DMS114 treated with DMSO at 0.1 percent for 48 hours (cell line): ENCODE data around the gene CCDC85A.

Source experiments
- DNase-seq: peaks from one replicate; lab custom pipeline; 2025; ENCODE audit not compliant: unreplicated experiment; lab: John Stamatoyannopoulos, UW

The CCDC85A gene

DNA sequence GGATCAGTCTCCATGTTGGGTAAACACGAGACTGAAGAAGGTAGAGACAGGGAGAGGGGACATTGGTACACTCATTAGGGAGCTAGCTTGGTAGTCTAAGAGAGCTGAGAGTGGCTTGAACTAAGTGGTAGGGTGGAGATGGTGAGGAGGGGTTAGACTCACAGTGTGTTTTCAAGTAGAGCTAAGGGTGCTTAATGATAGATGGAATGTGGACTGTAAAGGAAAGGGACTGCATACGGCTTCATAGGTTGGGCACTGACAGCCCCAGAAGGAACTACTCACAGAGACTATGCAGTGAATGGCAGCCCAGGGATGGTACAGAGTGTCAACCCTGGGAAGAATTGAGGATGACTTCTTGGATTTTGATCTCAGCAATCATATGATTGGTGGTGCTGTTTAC is 178.1 kb downstream of the CCDC85A start:
- DNase-seq, result no peak

DNA sequence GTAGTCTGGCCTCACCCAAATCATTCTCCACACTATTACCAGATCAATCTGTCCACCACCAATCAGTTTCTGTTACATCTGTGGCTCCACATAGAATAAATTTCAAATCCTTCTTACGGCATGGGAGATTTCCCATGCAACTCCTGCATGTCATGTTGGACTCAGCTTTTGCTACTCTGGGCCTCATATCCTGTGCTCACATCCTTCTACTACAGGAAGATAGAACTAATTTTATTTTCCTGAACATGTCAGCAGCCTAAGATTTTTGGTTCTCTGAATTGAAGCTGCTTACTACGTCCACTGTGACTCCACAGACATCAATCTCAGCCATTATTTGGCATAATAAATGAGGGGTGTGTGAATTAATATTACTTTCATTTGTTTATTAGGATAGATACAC is 181.1 kb downstream of the CCDC85A start:
- DNase-seq, result no peak

DNA sequence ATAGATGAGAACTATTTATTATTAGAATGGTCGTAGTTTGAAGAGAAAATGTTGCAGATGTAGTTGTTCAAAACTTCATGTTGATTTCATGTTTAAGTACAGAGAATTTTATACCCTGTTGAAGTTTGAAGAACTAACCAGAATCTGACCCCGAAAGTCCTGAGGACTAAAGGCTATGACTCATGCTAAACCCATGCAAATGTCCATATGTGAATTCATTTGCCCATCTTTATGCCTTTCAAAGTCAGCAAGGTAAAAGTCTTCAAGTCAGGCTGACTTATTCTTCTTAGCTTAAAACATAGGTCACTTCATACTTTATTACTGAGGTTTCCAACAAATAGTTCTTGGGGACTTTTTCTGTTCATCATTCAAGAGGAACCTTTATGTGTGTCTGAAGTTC is 185.5 kb downstream of the CCDC85A start:
- no peak for DNase-seq

DNA sequence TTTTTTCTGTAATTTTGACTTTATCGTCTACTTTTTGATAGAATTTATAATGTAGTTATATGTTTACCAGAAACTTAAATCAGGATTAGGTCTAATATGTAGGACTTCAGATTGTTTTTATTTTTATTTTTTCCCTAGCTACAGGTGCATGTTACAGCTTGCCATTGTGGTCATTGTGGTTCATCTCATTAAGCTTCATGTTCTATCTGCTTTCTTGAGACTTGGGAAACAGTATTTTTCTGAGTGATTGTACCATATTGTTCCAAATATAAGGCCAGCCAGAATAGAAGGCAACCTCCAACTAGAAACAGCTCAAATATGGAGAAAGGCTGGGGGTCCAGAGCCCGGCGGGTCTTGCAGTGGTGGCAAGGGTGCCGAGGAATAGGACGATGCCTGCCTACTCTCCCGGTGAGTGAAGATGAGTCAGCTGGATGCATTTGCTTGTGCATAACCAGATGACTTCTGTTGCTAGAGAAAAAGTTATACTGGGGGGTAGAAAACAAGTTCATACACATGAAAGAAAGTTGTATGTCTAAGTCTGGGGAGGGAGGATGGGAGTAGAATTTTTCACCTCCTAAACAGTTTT is 188.4 kb downstream of the CCDC85A start:
- DNase-seq, result no peak

DNA sequence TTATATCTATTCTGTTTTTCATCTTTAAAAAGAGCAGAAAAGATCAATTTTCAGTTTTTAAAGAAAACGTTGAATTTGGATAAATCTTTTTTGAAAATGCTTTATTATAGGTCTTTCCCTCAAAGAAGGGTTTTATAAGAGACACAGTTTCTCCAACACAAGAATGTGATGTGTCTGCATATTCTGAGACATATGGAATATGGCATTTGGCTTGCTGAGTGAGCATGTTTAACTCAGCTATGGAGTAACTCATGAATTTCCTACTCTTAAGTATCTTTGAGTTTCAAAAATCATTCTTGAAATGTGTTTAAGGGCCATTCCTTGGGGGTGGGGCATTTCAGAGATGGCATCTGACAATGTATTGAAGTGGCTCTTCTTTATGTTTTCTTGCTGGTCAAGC is 191.5 kb downstream of the CCDC85A start:
- no peak for DNase-seq

DNA sequence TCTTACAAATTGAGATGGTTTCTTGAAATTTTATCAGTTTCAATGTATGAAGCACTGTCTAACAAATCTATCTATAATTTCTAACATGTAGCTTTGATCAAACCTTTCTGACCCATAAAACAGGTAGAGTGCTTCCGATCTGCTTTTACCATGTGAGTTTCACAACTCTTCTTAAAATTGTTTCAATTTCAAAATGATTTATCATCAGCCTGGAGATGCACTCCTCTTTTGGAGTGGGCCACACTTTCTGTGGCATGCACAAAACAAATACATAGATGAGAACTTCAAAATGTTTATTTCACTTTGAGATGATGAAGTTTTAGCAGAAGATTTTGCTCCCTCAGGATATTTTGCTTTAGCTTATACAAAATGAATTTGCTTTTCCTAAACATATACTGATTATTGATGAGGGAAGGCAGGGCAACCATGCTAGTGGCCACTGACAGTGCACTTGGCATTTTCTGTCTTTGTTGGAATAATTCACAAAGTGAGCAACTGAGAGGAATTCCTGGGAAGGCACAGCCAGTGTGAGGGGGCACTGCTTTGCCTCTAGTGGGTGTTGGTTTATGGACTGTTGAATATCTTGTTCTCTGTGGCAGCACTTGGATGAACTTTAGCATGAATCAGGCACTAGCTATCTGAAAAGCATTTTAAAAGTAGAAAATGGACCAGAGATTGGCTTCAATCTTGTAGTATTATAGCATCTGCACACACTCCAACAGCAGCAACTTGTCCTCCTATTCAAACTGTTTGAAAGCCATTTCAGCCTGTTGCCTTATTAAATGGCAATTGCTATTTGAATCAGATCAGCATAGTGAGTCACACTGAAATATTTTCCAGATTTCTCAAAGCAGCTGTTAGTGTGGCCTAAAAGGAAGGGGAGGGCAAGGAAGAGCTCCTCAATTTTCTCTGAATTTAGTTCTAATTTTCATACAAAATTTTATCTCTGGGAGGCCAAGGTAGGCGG is 193.2 kb downstream of the CCDC85A start:
- DNase-seq, result no peak

DNA sequence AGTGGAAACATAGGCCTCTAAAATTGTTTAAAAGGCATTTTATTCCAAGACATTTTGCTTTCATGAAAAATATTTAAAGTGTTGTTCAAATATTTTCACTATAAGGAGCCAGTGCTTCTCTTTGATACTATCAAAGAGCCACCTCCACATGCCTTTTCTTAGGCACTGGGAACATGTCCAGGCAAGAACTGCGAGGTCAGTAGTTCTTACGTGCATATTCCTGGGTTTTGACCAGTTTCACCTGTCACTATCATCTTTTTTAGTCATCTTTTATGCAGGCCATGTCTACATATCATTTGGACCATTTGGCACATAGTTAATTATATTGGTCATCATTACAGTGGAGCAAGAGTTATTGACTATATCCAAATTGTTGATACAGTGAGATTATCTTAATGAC is 195.3 kb downstream of the CCDC85A start:
- no peak for DNase-seq

DNA sequence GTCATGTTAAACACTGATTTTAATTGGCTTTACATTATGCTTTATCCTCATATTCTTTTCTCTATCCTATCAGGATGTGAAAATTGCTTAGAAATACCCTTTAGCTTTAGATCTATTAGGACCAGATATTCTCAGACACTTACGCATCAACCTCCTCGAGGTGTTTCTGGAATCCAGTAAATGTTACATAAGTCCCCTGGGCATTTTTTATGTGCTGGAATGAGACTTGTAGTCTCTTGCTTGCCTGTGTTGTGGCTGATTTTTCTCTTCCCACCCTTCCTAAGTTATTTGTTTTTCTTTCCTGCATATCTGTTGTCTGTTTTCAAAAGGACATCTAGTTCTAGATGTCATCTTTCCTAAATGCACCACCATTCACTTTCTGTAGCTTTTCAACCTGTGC is 197.1 kb downstream of the CCDC85A start:
- no peak for DNase-seq

DNA sequence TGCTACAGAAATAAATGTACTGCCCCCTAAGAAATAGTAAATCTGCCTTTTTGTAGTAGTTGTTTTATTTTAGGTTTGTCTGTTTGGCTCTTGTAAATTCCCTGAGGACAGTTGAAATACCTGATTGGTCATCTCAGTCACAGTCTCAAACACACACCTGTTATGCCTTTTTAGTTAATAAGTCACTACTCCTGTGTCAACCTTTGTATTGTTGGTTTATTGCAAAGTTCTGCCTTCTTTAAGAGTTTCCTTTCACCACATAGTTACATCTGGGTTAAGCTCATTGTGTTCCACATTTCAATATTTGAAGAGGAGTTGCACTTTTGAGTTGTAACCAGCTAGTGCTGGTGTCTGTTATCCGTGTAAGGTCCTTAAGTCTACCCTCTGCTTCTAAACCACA is 198.7 kb downstream of the CCDC85A start:
- no peak for DNase-seq

DNA sequence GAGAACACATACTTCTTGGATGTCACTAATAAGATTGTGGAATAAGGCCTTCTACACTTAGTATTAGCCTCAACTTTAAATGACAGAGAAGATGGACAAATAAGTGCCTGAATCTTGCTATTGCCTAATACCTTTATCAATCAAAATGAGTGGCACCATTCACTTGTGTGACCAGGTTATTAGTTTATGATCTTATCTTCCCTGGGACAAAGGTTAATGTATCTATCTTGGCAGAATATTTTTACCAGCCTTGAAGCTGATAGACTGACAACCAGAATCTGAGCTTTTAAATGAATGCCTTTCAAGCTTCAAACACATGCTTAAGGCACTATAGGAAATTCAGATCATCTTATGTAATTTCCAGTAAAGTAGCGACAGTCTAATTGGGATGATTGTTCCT is 202.9 kb downstream of the CCDC85A start:
- no peak for DNase-seq

DNA sequence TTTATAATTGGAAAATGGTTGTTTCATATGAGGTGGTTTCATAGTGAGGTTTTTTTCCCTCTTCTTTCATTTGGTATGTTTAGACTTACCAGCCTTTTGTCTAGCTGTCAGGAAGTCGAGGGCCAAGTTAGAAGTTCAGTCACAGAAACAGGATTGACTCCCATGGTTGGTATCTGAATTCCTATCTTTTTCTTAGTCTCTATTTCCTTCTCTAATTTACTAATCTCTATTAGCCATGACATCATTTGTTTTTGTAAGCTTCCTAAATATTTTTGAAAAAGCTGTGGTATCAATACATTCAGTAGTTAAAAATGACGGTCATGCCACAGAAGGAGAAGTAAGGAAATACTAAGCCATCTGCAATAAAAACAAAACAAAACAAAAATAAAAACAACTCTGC is 206.9 kb downstream of the CCDC85A start:
- DNase-seq, result no peak

DNA sequence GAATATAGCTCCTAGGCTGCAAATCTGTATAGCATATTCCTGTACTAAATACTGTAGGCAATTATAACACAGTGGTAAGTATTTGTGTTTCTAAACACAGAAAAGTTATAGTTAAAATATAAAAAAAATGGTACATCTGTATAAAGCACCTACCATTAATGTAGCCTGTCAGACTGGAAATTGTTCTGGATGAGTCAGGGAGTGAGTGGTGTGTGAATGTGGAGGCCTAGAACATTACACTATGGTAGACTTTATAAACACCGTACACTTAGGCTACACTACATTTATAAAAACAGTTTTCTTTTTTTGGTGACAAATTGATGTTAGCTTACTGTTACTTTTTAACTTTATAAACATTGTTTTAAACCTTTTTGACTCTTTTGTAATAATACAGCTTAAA is 226.3 kb downstream of the CCDC85A start:
- no peak for DNase-seq

DNA sequence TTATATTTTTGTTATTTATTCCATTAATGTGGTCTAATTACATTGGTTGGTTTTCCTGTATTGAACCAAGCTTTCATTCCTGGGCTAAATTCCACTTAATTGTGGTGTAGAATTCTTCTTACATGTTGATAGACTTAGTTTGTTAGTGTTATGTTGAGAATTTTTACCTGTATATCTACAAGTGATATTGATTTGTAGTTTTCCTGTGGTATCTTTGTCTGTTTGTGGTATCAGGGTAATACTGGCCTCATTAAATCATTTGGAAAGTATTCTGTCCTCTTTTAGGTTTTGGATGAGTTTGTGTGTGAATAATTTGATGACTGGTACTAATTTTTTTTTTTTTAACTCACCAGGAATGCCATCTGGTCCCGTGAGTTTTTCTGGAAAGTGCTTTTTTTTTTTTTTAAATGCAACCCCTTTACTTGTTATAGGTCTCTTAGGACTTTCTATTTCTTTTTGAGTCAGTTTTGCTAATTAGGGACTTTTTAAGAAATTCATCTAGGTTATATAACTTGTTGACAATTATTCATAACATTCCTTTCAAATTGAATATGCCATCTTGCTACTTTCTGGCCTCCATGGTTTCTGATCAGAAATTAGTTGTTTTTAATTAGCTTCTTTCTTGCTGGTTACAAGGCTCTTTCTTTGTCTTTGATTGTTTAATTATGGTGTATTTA is 232.8 kb downstream of the CCDC85A start:
- no peak for DNase-seq
